ENCODE results near the gene SPRR5. TPM values are rescaled to one million over a fixed set of nuclear protein-coding genes. Genes with fewer than 3 reads are reported as not detected.

SPRR5 gene
- total RNA-seq, 1 donor = not detected

DNA sequence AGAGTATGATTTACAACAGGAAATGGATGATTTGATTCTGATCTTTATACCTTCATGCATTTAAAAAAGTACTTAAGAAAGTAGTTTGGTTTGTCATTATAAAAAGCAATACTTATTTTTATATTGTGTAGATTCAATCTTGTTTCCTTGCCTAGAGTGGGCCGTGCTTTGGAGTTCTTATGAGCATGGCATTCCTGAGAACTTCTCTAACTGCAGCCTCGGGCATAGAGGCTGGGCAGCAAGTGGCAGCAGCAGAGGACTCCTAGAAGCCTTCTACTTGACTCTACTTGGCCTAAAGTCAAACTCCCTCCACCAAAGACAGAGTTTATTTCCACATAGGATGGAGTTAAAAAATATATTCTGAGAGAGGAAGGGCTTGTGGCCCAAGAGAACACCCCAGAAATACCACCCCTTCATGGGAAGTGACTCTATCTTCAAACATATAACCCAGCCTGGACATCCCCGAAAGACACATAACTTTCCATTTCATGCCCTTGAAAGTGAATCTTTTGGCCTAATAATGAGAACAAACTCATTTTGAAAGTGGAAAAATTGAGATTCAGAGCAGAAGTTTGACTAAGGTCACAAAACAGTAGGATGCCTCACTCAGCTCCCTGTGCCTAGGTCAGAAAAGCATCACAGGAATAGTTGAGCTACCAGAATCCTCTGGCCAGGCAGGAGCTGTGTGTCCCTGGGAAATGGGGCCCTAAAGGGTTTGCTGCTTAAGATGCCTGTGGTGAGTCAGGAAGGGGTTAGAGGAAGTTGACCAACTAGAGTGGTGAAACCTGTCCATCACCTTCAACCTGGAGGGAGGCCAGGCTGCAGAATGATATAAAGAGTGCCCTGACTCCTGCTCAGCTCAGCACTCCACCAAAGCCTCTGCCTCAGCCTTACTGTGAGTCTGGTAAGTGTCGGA is 39.1 kb upstream of the SPRR5 start, which contains the start of gene IVL:
Gene IVL, plus strand, starts transcription at position 861 of the 916 bp plus-strand sequence. CDS start 1,252 bp downstream, outside the sequence.
- TF ChIP-seq, protein P1, sequence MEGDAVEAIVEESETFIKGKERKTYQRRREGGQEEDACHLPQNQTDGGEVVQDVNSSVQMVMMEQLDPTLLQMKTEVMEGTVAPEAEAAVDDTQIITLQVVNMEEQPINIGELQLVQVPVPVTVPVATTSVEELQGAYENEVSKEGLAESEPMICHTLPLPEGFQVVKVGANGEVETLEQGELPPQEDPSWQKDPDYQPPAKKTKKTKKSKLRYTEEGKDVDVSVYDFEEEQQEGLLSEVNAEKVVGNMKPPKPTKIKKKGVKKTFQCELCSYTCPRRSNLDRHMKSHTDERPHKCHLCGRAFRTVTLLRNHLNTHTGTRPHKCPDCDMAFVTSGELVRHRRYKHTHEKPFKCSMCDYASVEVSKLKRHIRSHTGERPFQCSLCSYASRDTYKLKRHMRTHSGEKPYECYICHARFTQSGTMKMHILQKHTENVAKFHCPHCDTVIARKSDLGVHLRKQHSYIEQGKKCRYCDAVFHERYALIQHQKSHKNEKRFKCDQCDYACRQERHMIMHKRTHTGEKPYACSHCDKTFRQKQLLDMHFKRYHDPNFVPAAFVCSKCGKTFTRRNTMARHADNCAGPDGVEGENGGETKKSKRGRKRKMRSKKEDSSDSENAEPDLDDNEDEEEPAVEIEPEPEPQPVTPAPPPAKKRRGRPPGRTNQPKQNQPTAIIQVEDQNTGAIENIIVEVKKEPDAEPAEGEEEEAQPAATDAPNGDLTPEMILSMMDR (IDR thresholded peaks at IDR 0.05; ENCODE audit: extremely low read depth, low read depth, low read length) = no peak
- H3K4me2 ChIP-seq (ENCODE audit: insufficient read depth, low read length) = no peak within 1 kb of the TSS
- no peaks in the 10 kb centered on the region for H3K9me3 ChIP-seq (ENCODE audit: low read depth, low read length)
- no peak within 1 kb of the TSS for H3K27ac ChIP-seq (ENCODE audit: low read depth, low read length)
- H2AFZ ChIP-seq (ENCODE audit: low read length) = no peak within 1 kb of the TSS
- H3K4me3 ChIP-seq (ENCODE audit: insufficient read depth, low read length) = no peak within 1 kb of the TSS
- H3K4me1 ChIP-seq (ENCODE audit: insufficient read depth, low read length) = peaks cover 15% of the 10 kb centered on the region
- no peaks in the 10 kb centered on the region for H3K79me2 ChIP-seq (ENCODE audit: insufficient read depth, low read length)
- H4K20me1 ChIP-seq (ENCODE audit: insufficient read depth, low read length) = no peaks in the 10 kb centered on the region
- H3K27me3 ChIP-seq (ENCODE audit: insufficient read depth, low read length) = peaks cover 13% of the 10 kb centered on the region
- H3K36me3 ChIP-seq (ENCODE audit: insufficient read depth, low read length) = no peaks in the 10 kb centered on the region
- DNase-seq (ENCODE audit: insufficient read length, low spot score, missing footprints) = no peak

DNA sequence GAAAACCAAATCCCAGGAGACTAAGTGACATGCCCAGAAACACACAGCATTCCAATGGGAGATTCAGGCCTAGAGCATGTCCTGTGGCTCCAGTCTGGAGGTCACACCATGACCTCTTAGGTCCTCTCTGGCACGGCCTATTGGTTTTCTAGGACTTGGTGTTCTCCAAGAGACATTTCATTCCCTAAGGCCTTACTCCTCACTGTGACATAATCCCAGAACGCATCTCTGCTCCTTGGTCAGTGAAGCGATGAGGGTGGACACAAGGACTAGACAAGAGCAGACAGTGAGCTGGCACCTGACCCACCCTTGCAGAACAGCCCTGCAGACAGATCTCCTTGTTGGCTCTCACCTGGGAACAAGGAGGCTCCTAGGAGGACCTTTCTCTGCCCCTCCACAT is 37.8 kb upstream of the SPRR5 start:
- no peaks in the 10 kb centered on the region for H4K20me1 ChIP-seq (ENCODE audit: insufficient read depth, low read length)
- H3K27ac ChIP-seq (ENCODE audit: low read depth, low read length) = no peak overlapping the region
- no peak overlapping the region for H3K4me2 ChIP-seq (ENCODE audit: insufficient read depth, low read length)
- H3K4me1 ChIP-seq (ENCODE audit: insufficient read depth, low read length) = peaks cover 15% of the 10 kb centered on the region
- H2AFZ ChIP-seq (ENCODE audit: low read length) = no peak overlapping the region
- no peak overlapping the region for H3K4me3 ChIP-seq (ENCODE audit: insufficient read depth, low read length)
- H3K9me3 ChIP-seq (ENCODE audit: low read depth, low read length) = no peaks in the 10 kb centered on the region
- TF ChIP-seq, protein P1 (IDR thresholded peaks at IDR 0.05; ENCODE audit: extremely low read depth, low read depth, low read length) = no peak
- H3K27me3 ChIP-seq (ENCODE audit: insufficient read depth, low read length) = peaks cover 13% of the 10 kb centered on the region
- no peak for DNase-seq (ENCODE audit: insufficient read length, low spot score, missing footprints)
- H3K79me2 ChIP-seq (ENCODE audit: insufficient read depth, low read length) = no peaks in the 10 kb centered on the region
- no peaks in the 10 kb centered on the region for H3K36me3 ChIP-seq (ENCODE audit: insufficient read depth, low read length)

DNA sequence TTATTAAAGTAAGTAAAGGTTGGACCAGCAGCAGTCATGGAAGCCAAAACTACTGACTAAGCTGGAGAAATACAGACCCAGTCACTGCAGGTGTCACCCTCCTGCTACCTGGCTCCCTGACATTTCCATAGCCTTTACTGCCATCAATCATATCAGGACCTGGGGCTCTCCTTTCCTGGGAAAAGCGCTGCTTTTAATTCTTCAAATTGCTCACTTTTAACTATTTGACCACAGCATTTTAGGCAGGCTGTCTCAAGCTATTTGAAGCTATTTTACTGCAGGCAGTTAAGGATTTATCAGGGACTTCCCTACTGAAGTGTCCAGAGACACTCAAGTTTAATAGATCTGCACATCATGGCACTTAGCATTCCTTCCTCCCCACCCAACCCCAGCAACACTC is 34.5 kb upstream of the SPRR5 start:
- H3K4me2 ChIP-seq (ENCODE audit: insufficient read depth, low read length) = no peak overlapping the region
- no peaks in the 10 kb centered on the region for H3K9me3 ChIP-seq (ENCODE audit: low read depth, low read length)
- TF ChIP-seq, protein P1 (IDR thresholded peaks at IDR 0.05; ENCODE audit: extremely low read depth, low read depth, low read length) = no peak
- H2AFZ ChIP-seq (ENCODE audit: low read length) = no peak overlapping the region
- no peaks in the 10 kb centered on the region for H3K79me2 ChIP-seq (ENCODE audit: insufficient read depth, low read length)
- peaks cover 13% of the 10 kb centered on the region for H3K27me3 ChIP-seq (ENCODE audit: insufficient read depth, low read length)
- no peak overlapping the region for H3K4me3 ChIP-seq (ENCODE audit: insufficient read depth, low read length)
- H3K36me3 ChIP-seq (ENCODE audit: insufficient read depth, low read length) = no peaks in the 10 kb centered on the region
- no peaks in the 10 kb centered on the region for H4K20me1 ChIP-seq (ENCODE audit: insufficient read depth, low read length)
- DNase-seq (ENCODE audit: insufficient read length, low spot score, missing footprints) = no peak
- no peak overlapping the region for H3K27ac ChIP-seq (ENCODE audit: low read depth, low read length)
- peaks cover 3% of the 10 kb centered on the region for H3K4me1 ChIP-seq (ENCODE audit: insufficient read depth, low read length)

DNA sequence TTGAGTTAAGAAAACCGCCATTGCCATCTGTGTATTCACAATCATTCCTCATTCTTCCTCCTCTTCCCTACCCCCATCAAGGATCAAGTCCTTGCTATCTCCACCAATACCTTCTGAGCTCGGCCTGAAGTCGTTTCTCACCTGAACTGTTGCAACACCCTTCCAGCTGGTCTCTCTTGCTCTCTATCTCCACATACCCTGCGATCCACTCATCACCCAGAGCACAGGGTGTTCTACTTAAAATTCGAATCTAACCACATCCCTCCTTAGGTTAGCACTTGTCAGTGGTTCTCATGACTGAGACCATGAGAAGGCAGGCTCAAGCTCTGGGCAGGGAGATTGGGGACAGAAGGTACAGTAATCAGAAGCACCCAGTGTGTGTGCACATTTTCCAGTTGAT is 34.1 kb upstream of the SPRR5 start:
- Histone ChIP-seq H3K36me3 (ENCODE audit: insufficient read depth, low read length) (no peaks in the 10 kb centered on the region), H3K4me1 (ENCODE audit: insufficient read depth, low read length) (peaks cover 3% of the 10 kb centered on the region), H3K79me2 (ENCODE audit: insufficient read depth, low read length) (no peaks in the 10 kb centered on the region), H4K20me1 (ENCODE audit: insufficient read depth, low read length) (no peaks in the 10 kb centered on the region), H3K4me3 (ENCODE audit: insufficient read depth, low read length) (no peak overlapping the region), H3K27ac (ENCODE audit: low read depth, low read length) (no peak overlapping the region), H2AFZ (ENCODE audit: low read length) (no peak overlapping the region), H3K9me3 (ENCODE audit: low read depth, low read length) (no peaks in the 10 kb centered on the region), H3K4me2 (ENCODE audit: insufficient read depth, low read length) (no peak overlapping the region), H3K27me3 (ENCODE audit: insufficient read depth, low read length) (peaks cover 13% of the 10 kb centered on the region)
- TF ChIP-seq, protein P1 (IDR thresholded peaks at IDR 0.05; ENCODE audit: extremely low read depth, low read depth, low read length) = no peak
- DNase-seq (ENCODE audit: insufficient read length, low spot score, missing footprints) = no peak

All from osteoblast (primary cell).